ENCODE measurements around the gene G3BP2. TPM values are rescaled to one million over a fixed set of nuclear protein-coding genes. Genes with fewer than 3 reads are reported as not detected.

The G3BP2 gene
- total and polyA plus RNA-seq, 2 of the 13 experiments (the other 11 are each of a cell fraction or from before 2014, with no cell fraction given): 51.7 to 179 TPM

GRCh38 chr4:75673027-75673958, at the start of gene G3BP2 (continued):
- TF ChIP-seq ZNF275 (CRISPR knock-in tag; IDR thresholded peaks at IDR 0.05; ENCODE audit: borderline replicate concordance): 0 out of 2 replicates have a peak, but pooled peaks have one; percentile 72
- TF ChIP-seq NFRKB (IDR thresholded peaks at IDR 0.05): no peak
- TF ChIP-seq ZNF670 (CRISPR knock-in tag; IDR thresholded peaks at IDR 0.05; ENCODE audit: borderline replicate concordance): no peak; the same call in 1 of the 2 replicates
- TF ChIP-seq RAD21 (CRISPR knock-in tag; IDR thresholded peaks at IDR 0.05): peak; percentile 48; the same call in 1 of the 2 replicates
- TF ChIP-seq POLR2AphosphoS5 (IDR thresholded peaks at IDR 0.05; ENCODE audit: low read depth, low read length): peak; percentile 81
- peak; percentile 25; the same call in 1 of the 2 replicates for TF ChIP-seq ZC3H13 (CRISPR knock-in tag; IDR thresholded peaks at IDR 0.05)
- TF ChIP-seq U2AF2 (IDR thresholded peaks at IDR 0.05; ENCODE audit: low read depth, low read length): no peak
- no peak for TF ChIP-seq ZNF550 (CRISPR knock-in tag; IDR thresholded peaks at IDR 0.05; ENCODE audit: borderline replicate concordance)
- no peak for TF ChIP-seq ATAD3A (CRISPR knock-in tag; IDR thresholded peaks at IDR 0.05)
- no peak for TF ChIP-seq ZNF484 (CRISPR knock-in tag; IDR thresholded peaks at IDR 0.05; ENCODE audit: borderline replicate concordance, low read depth)
- TF ChIP-seq SNRNP70 (IDR thresholded peaks at IDR 0.05; ENCODE audit: low read depth, low read length): no peak
- TF ChIP-seq FOXM1 (CRISPR knock-in tag; IDR thresholded peaks at IDR 0.05): no peak
- TF ChIP-seq MED13 (CRISPR knock-in tag; IDR thresholded peaks at IDR 0.05): 0 out of 2 replicates have a peak, but pooled peaks have one; percentile 17
- TF ChIP-seq ZHX2 (IDR thresholded peaks at IDR 0.05; ENCODE audit: low read depth): 0 out of 2 replicates have a peak, but pooled peaks have one; percentile 46
- 0 out of 2 replicates have a peak, but pooled peaks have one; percentile 19 for TF ChIP-seq ZHX2 (CRISPR knock-in tag; IDR thresholded peaks at IDR 0.05; ENCODE audit: borderline replicate concordance)
- no peak for TF ChIP-seq ZNF180 (CRISPR knock-in tag; IDR thresholded peaks at IDR 0.05; ENCODE audit: borderline replicate concordance, low read depth)
- TF ChIP-seq TARDBP (CRISPR knock-in tag; IDR thresholded peaks at IDR 0.05): peak; percentile 88
- no peak for TF ChIP-seq ZNF20 (CRISPR knock-in tag; IDR thresholded peaks at IDR 0.05)
- TF ChIP-seq TP53 (CRISPR knock-in tag; conservative IDR thresholded peaks at IDR 0.05): no peak
- peak; percentile 69; the same call in 1 of the 2 replicates for TF ChIP-seq ARID2 (CRISPR knock-in tag; IDR thresholded peaks at IDR 0.05; ENCODE audit: borderline replicate concordance)

Measured in HepG2 (cell line).